ENCODE measurements around the gene FES.

FES gene

DNA sequence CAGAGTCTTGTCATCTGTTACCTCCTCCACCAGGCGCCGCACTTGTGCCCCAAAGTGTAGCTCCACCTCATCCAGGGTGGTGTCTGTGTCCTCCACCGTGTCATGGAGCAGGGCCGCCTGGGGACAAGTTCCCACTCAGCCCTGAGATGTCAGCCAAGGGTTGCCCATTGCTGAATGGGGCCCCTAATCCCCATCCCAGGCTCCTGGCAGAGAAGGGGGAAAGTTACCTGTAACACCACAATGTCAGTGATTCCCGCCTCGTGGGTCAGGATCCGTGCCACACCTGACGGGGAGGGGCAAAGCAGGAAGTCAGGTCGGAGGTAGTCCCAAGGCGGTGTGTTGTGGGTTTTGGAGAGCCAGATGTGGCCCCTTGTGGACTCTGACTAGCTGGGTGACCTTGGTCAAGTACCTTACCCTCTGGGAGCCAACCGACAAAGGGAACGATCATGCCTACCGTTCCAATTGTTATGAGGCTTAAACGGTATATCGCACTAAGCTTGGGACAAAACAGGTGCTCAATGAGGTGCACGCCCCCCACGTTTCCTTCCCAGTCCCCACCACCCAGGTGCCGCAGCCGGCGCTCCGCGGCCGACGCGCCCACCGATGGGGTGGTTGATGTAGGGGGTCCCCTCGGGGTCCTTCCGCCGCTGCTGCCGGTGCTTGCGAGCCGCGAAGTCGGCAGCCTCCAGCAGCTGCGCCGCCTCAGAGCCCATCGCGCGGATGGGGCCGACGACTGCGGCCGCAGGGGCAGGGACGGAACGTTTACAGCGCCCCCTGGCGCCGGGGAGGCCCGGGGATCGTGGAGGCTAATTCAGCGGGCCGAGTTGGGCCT lies 47.7 kb downstream of the FES start, which contains the start of gene HDDC3:
Gene HDDC3, minus strand, starts transcription at position 722 of the 832 bp plus-strand sequence. Its CDS starts 9 bp downstream, at position 713.
- H3K27me3 Mint-ChIP-seq: no peaks in the 10 kb centered on the region
- H3K27ac Mint-ChIP-seq: peak within 1 kb of the TSS; percentile 95 to 99
- H3K4me3 Mint-ChIP-seq: peak within 1 kb of the TSS; percentile 97 to 100
- H3K9me3 Mint-ChIP-seq: no peaks in the 10 kb centered on the region
- ATAC-seq: peak; percentile 73
- DNase-seq: peak; percentile 93 to 94
- peaks cover 66% of the 10 kb centered on the region for H3K4me1 Mint-ChIP-seq

DNA sequence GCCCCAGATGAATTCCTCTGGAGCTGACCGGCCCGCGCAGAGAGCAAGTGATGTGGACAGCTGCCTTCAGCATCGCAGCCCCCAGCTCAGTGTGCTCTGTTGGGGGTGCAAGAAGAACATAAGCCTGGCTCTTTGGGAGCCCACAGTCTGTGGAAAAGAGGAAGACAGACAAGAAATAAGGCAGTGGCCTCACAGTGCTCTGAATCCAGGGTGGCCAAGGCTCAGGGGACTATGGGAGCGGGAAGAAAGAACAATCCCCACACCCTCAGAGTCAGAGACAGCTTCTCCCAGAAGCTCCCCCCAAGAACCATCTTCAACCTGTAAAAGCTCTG lies 48.3 kb downstream of the FES start:
- Mint-ChIP-seq H3K4me3 (peak overlapping the region; percentile 97 to 100), H3K9me3 (no peaks in the 10 kb centered on the region), H3K27me3 (no peaks in the 10 kb centered on the region), H3K4me1 (peaks cover 68% of the 10 kb centered on the region), H3K27ac (peak overlapping the region; percentile 95)
- ATAC-seq (no peak), DNase-seq (no peak)

DNA sequence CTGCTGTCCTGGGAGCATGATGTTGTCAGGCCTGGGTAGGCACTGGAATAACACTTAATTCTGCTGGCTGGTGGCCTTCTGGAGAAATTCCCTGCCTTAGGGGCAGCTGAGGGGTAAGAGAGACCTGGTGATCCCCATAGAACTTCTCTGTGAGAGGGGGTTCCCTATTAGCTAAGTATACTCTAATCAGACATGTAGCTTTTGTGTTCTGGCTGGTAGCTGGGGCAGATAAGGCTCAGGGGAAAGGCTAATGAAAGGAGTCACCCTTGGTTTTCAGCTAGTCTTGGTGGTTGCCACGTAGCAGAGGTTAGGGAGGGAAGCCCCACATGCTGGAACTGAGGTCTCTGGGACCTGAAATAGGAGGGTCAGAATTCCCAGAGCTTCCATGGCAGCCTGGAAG lies 49.0 kb downstream of the FES start:
- Mint-ChIP-seq H3K4me1 (peaks cover 66% of the 10 kb centered on the region), H3K9me3 (no peaks in the 10 kb centered on the region), H3K27ac (no peak overlapping the region), H3K4me3 (no peak overlapping the region), H3K27me3 (no peaks in the 10 kb centered on the region)
- no peak for ATAC-seq
- DNase-seq: no peak

DNA sequence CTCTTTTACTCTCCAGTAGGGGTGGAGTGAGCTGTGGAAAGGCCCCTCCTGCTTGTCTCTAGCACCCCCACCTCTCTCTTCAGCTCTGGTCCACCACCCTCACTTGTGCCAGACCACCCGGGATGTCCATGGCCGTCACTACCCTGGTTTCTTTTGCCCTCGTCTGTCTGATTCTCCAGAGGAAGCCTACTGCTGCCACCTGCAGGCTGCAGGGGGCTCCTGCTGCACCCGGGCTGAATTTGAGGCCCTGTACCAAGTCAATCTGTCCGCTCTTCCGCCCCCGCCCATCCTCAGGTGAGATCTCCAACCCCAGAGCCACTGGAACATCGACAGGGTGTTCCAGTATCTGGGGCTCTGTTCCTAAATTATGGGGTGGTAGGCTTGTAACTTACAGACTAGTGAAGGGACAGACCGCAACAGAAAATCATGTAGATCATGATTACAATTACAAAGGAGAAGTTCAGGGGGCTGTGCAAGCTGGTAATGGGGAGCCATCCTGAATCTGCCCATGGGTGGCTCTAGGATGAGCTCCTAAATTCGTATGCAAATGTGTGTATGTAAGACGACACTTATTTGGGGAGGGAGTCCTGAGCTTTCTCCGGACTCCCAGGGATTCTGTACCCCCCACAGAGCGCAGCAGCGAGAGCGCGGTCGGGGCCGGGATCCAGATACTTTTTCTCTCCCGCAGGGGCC lies 50.1 kb downstream of the FES start:
- DNase-seq (peak; percentile 86 to 91), ATAC-seq (peak; percentile 49)
- H3K27ac Mint-ChIP-seq: peak overlapping the region; percentile 51 to 78
- H3K9me3 Mint-ChIP-seq: no peaks in the 10 kb centered on the region
- H3K4me1 Mint-ChIP-seq: peaks cover 62% of the 10 kb centered on the region
- H3K27me3 Mint-ChIP-seq: no peaks in the 10 kb centered on the region
- H3K4me3 Mint-ChIP-seq: peak overlapping the region; percentile 91

DNA sequence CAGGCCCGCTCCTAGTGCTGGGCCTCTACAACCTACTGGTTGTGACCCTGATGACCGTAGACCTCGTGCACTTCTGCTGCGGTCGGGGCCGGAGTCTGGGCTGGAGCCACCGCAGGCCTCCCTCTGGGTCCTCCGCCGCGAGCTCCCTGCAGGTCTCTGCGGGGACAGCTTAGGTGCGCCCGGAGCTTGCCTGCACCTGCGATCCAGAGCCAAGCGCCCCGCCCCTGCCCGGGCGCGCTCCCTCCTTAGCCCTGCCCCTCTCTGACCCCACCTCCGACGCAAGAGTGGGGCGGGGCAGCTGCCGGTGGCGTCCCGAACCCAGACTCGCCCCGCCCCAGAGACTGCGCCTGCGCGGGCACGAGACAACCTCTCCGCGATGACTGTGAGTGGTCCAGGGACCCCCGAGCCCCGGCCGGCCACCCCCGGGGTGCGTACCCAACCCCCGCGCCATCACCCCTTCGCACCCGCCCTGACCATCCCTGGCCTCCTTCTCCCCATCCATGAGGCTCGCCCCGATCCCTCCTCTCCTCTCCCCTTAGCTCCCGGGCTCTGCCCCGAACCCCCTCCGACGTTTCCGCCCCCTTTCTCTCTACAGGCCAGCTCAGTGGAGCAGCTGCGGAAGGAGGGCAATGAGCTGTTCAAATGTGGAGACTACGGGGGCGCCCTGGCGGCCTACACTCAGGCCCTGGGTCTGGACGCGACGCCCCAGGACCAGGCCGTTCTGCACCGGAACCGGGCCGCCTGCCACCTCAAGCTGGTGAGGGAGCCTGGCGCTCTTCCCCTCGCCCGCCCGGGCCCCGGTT lies 50.8 kb downstream of the FES start, which contains the start of gene UNC45A:
Gene UNC45A, plus strand, starts transcription at position 337 of the 803 bp plus-strand sequence. Its CDS starts 40 bp downstream, at position 377.
- Mint-ChIP-seq H3K27ac (peak within 1 kb of the TSS; percentile 82 to 96), H3K27me3 (no peaks in the 10 kb centered on the region), H3K4me3 (peak within 1 kb of the TSS; percentile 91), H3K4me1 (peaks cover 62% of the 10 kb centered on the region), H3K9me3 (no peaks in the 10 kb centered on the region)
- ATAC-seq (peak; percentile 79), DNase-seq (peak; percentile 95 to 97)

DNA sequence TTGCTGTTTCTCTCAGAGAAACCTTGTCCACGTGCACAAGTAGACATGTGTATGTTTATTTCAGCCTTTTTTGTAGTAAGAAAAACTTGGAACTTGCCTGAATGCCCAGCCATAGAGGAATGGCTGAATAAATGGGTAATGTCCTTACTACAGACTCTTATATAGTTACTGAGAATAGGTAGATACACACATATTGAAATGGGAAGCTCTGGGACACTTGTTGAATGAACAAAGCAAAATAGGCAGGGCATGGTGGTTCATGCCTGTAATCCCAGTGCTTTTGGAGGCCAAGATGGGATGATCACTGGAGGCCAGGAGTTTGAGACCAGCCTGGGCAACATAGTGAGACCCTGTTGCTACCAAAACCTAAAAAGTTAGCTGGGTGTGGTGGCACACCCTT lies 52.5 kb downstream of the FES start:
- peak overlapping the region; percentile 91 for H3K4me3 Mint-ChIP-seq
- no peaks in the 10 kb centered on the region for H3K9me3 Mint-ChIP-seq
- peak overlapping the region in 1 of 2 donors; percentile 25 for H3K27ac Mint-ChIP-seq
- DNase-seq (no peak), ATAC-seq (no peak)
- peaks cover 47% of the 10 kb centered on the region for H3K4me1 Mint-ChIP-seq
- H3K27me3 Mint-ChIP-seq: no peaks in the 10 kb centered on the region

DNA sequence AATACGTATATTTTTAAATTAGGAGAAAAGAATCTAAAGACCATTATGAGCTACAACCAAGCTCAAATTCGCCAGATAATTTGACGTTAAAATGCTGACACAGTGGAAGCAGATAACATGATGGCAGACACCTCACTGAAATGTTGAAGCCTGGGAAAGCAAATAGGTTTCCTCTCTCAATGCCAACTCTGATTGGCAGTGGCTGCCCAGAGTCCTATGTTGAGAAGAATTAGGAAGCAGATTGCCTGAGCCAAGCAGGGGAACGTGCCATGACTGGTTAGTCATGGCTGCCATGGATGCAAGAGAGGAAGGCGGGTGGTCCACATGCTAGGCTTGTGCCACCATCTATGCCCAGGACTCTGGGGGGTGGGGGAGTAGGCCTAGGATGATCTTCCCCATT lies 54.0 kb downstream of the FES start:
- Mint-ChIP-seq H3K27me3 (no peaks in the 10 kb centered on the region), H3K4me1 (peaks cover 35% of the 10 kb centered on the region), H3K9me3 (no peaks in the 10 kb centered on the region), H3K27ac (no peak overlapping the region), H3K4me3 (no peak overlapping the region)
- ATAC-seq: no peak
- DNase-seq: no peak

DNA sequence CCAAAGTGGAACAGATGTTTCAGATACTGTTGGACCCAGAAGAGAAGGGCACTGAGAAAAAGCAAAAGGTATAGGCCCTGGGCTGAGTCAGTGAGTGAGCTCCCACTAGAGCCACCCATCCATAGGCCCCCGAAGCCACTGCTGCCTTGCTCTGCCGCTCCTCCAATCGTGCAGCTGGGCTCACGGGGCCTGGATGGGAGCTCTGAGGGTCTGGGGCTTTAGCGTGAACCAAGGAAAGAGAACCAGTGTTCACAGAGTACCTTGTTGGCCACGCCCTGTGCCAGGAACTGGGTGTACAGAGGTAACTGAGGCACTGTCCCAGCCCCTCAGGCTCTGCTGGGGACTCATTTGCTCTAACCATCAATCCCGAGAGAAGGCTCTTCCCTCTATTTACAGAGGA lies 55.5 kb downstream of the FES start:
- no peak for ATAC-seq
- no peaks in the 10 kb centered on the region for H3K27me3 Mint-ChIP-seq
- peaks cover 20% of the 10 kb centered on the region for H3K4me1 Mint-ChIP-seq
- H3K9me3 Mint-ChIP-seq: no peaks in the 10 kb centered on the region
- DNase-seq: no peak
- H3K27ac Mint-ChIP-seq: no peak overlapping the region
- H3K4me3 Mint-ChIP-seq: no peak overlapping the region

DNA sequence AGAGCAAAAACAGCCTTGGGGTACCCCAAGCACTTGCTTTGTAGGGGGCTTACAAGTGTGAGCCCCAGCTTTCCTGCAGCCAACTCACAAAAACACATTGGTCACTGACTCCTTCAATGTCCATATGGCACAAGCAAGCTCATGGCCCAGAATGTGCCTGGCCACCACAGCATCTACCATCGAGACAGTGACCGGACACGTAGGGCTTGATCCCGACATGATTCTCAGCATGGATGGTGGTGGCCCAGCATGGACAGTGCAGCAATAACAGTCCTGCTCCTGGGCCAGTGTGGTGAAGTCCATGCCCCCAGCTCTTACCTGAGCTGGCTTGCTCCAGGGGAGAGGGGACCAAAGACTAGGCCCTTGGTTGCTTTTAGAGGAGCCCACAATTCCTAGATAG lies 56.7 kb downstream of the FES start:
- no peak overlapping the region for H3K27ac Mint-ChIP-seq
- H3K4me3 Mint-ChIP-seq: no peak overlapping the region
- no peaks in the 10 kb centered on the region for H3K27me3 Mint-ChIP-seq
- peaks cover 11% of the 10 kb centered on the region for H3K4me1 Mint-ChIP-seq
- DNase-seq (no peak), ATAC-seq (no peak)
- H3K9me3 Mint-ChIP-seq: no peaks in the 10 kb centered on the region

DNA sequence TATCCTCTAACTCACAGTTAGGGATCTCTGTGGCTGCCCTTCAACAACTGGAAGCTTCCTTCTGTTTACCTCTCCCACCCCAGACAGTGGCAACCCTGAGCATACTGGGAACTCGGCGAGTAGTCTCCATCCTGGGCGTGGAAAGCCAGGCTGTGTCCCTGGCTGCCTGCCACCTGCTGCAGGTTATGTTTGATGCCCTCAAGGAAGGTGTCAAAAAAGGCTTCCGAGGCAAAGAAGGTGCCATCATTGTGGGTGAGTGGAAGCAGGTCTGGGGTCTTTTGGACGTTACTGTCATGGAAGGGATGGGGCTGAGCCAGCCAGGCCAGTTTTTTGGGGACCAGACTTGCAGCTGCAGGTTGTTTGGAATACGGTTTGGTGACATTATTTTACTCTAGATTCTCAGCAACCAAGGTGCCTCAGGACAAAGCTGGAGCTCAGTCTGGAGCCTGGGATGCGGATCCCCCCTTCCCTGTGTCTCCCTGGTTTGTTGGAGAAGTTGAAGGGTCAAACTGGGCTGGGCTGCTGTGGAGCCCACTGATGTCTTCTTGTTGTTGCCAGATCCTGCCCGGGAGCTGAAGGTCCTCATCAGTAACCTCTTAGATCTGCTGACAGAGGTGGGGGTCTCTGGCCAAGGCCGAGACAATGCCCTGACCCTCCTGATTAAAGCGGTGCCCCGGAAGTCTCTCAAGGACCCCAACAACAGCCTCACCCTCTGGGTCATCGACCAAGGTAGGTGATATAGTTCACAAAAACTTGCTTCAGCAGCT lies 58.2 kb downstream of the FES start:
- no peaks in the 10 kb centered on the region for H3K27me3 Mint-ChIP-seq
- ATAC-seq (no peak), DNase-seq (no peak)
- peak overlapping the region in 1 of 2 donors; percentile 48 for H3K27ac Mint-ChIP-seq
- no peak overlapping the region for H3K4me3 Mint-ChIP-seq
- H3K4me1 Mint-ChIP-seq: no peaks in the 10 kb centered on the region
- no peaks in the 10 kb centered on the region for H3K9me3 Mint-ChIP-seq

DNA sequence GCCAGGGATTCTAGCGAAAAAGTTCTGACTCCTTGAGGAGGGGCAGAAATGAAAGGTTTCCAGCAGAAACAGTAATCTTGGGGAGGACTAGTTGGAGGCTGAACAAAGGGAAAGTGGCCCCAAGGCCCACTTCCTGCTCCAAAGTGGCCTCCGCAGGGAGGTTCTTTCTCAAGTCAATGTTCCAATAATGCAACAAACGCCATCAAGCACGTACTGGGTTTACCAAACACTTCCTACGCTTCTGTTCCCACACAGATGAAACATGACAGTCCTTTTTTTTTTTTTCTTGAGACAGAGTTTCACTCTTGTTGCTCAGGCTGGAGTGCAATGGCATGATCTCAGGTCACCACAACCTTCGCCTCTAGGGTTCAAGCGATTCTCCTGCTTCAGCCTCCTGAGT lies 60.8 kb downstream of the FES start:
- peak overlapping the region in 1 of 2 donors; percentile 42 for H3K27ac Mint-ChIP-seq
- DNase-seq (no peak), ATAC-seq (no peak)
- no peak overlapping the region for H3K4me3 Mint-ChIP-seq
- H3K27me3 Mint-ChIP-seq: no peaks in the 10 kb centered on the region
- H3K4me1 Mint-ChIP-seq: no peaks in the 10 kb centered on the region
- no peaks in the 10 kb centered on the region for H3K9me3 Mint-ChIP-seq
